GM10847 (cell line): ENCODE data around the gene ZNF292.

Experiments
- POLR2A ChIP-seq: IDR thresholded peaks from 2 replicates; pipeline ENCODE4 v1.6.1; 2011; ENCODE audit not compliant: insufficient read length; ENCODE audit errors: extremely low read depth

The ZNF292 gene

DNA sequence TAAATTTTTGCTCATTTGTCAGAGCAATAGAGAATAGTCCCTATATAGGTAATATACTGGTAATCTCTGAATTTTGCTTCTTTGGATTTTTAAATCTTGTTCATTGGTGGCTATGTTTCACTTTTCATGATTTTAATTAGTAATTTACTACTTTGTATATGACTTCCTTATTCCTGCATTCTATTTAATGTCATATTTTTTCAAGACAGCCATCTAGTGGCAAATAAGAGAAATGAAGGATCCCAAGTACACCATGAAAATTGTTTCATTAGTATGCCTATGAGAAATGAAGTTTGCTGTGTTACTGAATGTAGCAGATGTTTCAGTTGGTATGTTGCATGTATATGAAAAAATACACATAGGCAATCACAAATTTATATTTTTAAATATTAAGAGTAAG lies 82.4 kb downstream of the ZNF292 start:
- no peak for TF ChIP-seq POLR2A

- no peak for TF ChIP-seq POLR2A
These were observed 85.9 kb downstream of the ZNF292 start for GRCh38 chr6:87241304-87241703.

GRCh38 chr6:87242311-87242710 lies 86.9 kb downstream of the ZNF292 start:
- TF ChIP-seq POLR2A: no peak

GRCh38 chr6:87243812-87244211 lies 88.4 kb downstream of the ZNF292 start:
- TF ChIP-seq POLR2A: no peak

DNA sequence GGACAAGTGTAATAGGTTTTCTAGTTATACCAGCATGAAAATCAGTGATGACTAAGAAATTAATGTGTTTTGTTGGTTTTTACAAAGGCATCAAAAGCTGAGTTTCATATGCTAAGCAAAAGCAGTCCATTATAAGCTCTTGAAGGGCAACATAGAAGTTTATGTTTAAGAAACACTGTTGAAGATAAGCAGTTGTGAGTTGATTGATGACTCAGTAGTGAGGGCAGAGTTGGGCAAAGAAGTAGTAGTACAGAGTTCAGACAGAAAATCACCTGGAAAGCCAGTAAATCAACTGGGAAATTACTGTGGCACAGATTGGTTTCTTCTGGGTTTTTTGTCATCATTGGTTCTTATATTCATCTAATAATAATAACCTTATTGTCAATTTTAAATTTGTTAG lies 89.0 kb downstream of the ZNF292 start:
- TF ChIP-seq POLR2A: no peak

GRCh38 chr6:87250019-87250418 lies 94.7 kb downstream of the ZNF292 start:
- no peak for TF ChIP-seq POLR2A

GRCh38 chr6:87251225-87251624 lies 95.9 kb downstream of the ZNF292 start:
- no peak for TF ChIP-seq POLR2A

GRCh38 chr6:87251725-87252124 lies 96.4 kb downstream of the ZNF292 start:
- TF ChIP-seq POLR2A: no peak

DNA sequence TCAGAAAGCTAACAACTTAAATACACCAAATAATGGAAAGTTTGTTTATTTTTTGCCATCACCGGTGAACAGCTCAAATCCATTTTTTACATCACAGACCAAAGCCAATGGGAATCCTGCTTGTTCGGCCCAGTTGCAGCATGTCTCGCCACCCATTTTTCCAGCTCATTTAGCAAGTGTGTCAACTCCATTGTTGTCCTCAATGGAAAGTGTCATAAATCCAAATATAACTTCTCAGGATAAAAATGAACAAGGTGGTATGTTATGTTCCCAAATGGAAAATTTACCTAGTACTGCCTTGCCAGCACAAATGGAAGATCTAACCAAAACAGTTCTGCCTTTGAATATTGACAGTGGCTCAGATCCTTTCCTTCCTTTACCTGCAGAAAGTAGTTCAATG lies 101.7 kb downstream of the ZNF292 start:
- no peak for TF ChIP-seq POLR2A

DNA sequence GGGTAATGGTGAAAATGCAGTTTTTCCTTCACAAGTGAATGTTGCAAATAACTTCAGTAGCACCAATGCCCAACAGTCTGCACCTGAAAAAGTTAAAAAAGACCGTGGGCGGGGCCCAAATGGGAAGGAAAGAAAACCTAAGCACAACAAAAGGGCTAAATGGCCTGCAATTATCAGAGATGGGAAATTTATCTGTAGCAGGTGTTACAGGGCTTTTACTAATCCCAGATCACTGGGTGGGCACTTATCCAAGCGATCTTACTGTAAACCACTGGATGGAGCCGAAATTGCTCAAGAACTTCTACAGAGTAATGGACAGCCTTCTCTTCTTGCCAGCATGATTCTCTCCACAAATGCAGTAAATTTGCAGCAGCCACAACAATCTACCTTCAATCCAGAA lies 102.2 kb downstream of the ZNF292 start:
- TF ChIP-seq POLR2A: no peak

DNA sequence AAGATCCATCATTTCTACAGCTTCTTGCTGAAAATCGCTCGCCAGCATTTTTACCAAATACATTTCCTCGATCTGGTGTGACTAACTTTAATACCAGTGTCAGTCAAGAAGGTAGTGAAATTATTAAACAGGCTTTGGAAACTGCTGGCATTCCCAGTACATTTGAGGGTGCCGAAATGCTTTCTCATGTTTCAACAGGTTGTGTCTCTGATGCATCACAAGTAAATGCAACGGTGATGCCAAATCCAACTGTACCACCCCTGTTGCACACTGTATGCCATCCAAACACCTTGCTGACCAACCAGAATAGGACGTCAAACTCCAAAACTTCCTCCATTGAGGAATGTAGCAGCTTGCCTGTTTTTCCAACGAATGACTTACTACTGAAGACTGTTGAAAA lies 102.6 kb downstream of the ZNF292 start:
- TF ChIP-seq POLR2A: no peak

DNA sequence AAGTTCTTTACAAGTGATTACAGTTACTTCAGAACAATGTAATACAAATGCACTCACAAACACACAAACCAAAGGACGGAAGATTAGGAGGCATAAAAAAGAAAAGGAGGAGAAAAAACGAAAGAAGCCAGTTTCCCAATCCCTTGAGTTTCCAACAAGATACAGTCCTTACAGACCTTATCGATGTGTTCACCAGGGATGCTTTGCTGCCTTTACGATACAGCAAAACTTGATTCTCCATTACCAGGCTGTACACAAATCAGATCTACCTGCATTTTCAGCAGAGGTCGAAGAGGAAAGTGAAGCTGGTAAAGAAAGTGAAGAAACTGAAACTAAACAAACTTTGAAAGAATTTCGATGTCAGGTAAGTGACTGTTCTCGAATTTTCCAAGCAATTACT lies 104.4 kb downstream of the ZNF292 start:
- no peak for TF ChIP-seq POLR2A

- TF ChIP-seq POLR2A: no peak
These were observed 106.2 kb downstream of the ZNF292 start for GRCh38 chr6:87261534-87261933.

DNA sequence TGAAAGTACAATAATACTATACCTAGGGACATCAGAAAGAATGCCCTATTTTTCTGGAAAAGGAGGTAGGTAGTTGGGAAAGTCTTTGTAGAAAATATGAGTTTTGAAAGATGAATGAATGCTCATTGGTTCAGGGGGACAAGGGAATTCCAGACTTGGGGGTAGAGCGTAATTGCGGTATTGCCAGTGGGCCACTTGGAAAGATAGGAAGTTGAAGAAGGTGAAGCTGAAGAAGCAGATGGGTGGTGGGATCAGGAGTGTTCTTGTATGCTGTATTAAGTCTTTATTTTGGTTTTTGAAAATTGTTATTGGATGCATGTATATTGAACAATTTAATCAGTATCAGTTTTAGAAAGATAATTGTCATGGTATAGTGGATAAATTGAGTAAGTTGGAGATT lies 109.1 kb downstream of the ZNF292 start:
- no peak for TF ChIP-seq POLR2A

DNA sequence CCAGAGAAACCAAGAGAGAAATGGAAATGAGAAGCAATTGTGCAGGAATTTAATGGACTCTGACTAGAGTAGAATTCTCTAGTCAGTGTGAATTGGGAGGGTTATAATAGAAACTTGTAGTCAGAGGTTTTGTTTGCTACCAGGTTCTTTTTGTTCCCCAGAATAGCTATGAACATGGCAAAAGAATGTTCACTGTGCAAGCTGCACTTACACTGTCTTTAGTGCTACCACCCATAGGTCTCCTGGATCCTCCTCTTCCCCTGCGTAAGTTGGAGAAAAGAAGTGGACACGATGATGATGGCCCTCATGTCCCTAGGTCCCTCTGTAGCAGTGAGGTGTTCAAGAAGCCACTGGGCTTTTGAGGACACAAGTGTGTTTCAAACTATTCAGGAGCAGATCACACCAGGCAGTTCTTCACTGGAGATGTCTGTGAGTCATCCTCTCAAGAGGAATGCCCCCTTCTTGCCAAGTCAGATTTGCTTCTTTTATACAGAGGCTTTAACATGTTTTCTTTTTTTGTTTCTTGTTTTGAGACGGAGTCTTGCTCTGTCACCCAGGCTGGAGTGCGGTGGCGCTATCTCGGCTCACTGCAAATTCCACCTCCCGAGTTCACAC lies 119.4 kb downstream of the ZNF292 start:
- TF ChIP-seq POLR2A: no peak

DNA sequence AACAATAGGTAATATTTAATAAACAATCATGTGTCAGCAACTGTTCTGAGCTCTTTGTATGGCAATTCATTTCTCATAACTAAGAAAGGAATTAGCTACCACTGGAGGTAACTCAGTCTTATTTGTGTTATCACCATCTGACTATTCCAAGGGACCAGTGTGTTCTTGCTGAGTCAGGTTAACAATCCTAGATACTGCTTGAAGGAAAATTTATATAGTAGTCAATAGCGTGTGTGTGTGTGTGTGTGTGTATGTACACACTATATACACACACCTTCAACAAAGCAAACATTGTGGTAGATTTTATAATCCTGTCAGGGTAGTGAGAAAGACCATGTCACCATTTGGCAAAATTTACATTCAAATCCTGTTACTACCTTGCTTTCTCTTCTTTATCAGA lies 121.3 kb downstream of the ZNF292 start:
- no peak for TF ChIP-seq POLR2A

DNA sequence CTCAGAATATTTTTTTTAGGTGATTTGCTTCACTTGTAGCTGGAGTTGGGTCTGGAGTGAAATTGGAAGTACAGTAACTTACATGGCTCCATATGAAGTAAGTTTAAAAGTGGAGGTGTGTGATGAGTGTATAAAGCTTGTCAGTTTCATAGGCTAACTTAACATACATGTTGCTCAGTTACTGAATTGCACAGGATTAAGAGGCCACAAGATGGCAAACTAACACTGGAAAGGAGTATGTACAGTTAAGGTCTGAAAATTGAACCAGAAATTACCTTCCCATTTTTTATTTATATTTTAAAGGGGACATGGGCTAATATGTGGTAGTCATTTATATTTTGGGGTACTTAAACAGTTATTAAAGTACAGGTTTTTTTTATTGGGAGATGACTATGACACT lies 121.8 kb downstream of the ZNF292 start:
- no peak for TF ChIP-seq POLR2A

DNA sequence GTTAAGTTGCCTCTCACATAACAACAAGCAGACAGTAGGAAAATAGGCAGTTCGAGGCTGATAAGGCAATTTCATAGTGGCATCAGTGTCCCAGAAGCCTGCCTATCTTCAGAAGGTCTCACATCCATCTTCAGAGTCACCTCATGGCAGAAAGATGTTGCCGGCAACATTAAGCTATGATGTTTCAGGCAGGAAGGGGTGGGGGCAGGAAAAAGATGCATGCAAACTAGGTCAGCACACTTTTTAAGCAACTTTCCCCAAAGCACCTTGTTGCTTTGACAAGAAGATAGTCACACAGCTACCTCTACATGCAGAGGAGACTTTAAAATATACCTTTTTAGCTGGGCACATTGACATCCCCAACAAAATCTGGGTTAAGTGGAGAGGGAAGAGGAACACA lies 123.8 kb downstream of the ZNF292 start:
- no peak for TF ChIP-seq POLR2A
